ENCODE measurements around the gene PLAAT3.
"Not testable (repeated sequence)": the region's sequence is repeated elsewhere in the genome, so short reads cannot be mapped to it uniquely, and the experiment has no call there.

Gene PLAAT3
- total RNA-seq, result 11.4 to 27.9 (median 18.6) reads per million in 4 experiments

GRCh38 chr11:63614136-63614671, at the start of gene PLAAT3:
Gene PLAAT3 (minus strand): TSS chr11:63614433. CDS start chr11:63614014, 419 bp downstream.
- DNase-seq, result no peak

GRCh38 chr11:63663809-63664208, 49.6 kb upstream of the PLAAT3 start:
- DNase-seq, result no peak

- DNase-seq, result no peak
Measured at GRCh38 chr11:63660972-63661371, 46.7 kb upstream of the PLAAT3 start.

GRCh38 chr11:63652671-63653070, 38.4 kb upstream of the PLAAT3 start:
- DNase-seq, result no peak

GRCh38 chr11:63643205-63643604, 29.0 kb upstream of the PLAAT3 start:
- no peak for DNase-seq

- no peak for DNase-seq
Measured at GRCh38 chr11:63641727-63642126, 27.5 kb upstream of the PLAAT3 start.

- DNase-seq, result no peak
Measured at GRCh38 chr11:63639199-63639832, 25.1 kb upstream of the PLAAT3 start.

GRCh38 chr11:63638436-63638835, 24.2 kb upstream of the PLAAT3 start:
- not testable (repeated sequence) for DNase-seq

GRCh38 chr11:63635762-63636465, 21.7 kb upstream of the PLAAT3 start:
- peak; percentile 53 for DNase-seq

GRCh38 chr11:63629426-63629825, 15.2 kb upstream of the PLAAT3 start:
- DNase-seq, result no peak

- no peak for DNase-seq
Measured at GRCh38 chr11:63623513-63624140, 9.4 kb upstream of the PLAAT3 start.

- DNase-seq, result no peak
Measured at GRCh38 chr11:63622323-63622722, 8.1 kb upstream of the PLAAT3 start.

GRCh38 chr11:63621071-63621470, 6.8 kb upstream of the PLAAT3 start:
- no peak for DNase-seq

- no peak for DNase-seq
Measured at GRCh38 chr11:63619967-63620366, 5.7 kb upstream of the PLAAT3 start.

GRCh38 chr11:63617686-63618085, 3.5 kb upstream of the PLAAT3 start:
- DNase-seq, result not testable (repeated sequence)

GRCh38 chr11:63616953-63617352, 2.7 kb upstream of the PLAAT3 start:
- DNase-seq, result no peak

- DNase-seq, result no peak
Measured at GRCh38 chr11:63613517-63614135, 607 bp downstream of the PLAAT3 start.

- no peak for DNase-seq
Measured at GRCh38 chr11:63612181-63612580, 2.1 kb downstream of the PLAAT3 start.

- no peak for DNase-seq
Measured at GRCh38 chr11:63611395-63611747, 2.9 kb downstream of the PLAAT3 start.

- no peak for DNase-seq
Measured at GRCh38 chr11:63610604-63611394, 3.4 kb downstream of the PLAAT3 start.

GRCh38 chr11:63609971-63610580, 4.2 kb downstream of the PLAAT3 start:
- no peak for DNase-seq

GRCh38 chr11:63609536-63609935, 4.7 kb downstream of the PLAAT3 start:
- no peak for DNase-seq

Data from effector CD8-positive, alpha-beta T cell (primary cell).